Measurements from ENCODE around the gene ZFP36L1.

The ZFP36L1 gene

GRCh38 chr14:68792979-68793733 is at the start of gene ZFP36L1:
ZFP36L1 (minus strand) TSS chr14:68793067; CDS start chr14:68792938, 129 bp downstream.
- peak; percentile 97 for DNase-seq

GRCh38 chr14:68842298-68842697 is 49.4 kb upstream of the ZFP36L1 start:
- no peak for DNase-seq

GRCh38 chr14:68841016-68841809 is 48.3 kb upstream of the ZFP36L1 start:
- DNase-seq = peak; percentile 54

- DNase-seq = no peak
Measured at GRCh38 chr14:68840454-68840853, 47.6 kb upstream of the ZFP36L1 start.

GRCh38 chr14:68836082-68836481 is 43.2 kb upstream of the ZFP36L1 start:
- no peak for DNase-seq

GRCh38 chr14:68834816-68835215 is 41.9 kb upstream of the ZFP36L1 start:
- DNase-seq = no peak

- DNase-seq = no peak
Measured at GRCh38 chr14:68828698-68829097, 35.8 kb upstream of the ZFP36L1 start.

GRCh38 chr14:68825729-68826128 is 32.9 kb upstream of the ZFP36L1 start:
- DNase-seq = no peak

- peak; percentile 74 for DNase-seq
Measured at GRCh38 chr14:68824517-68825347, 31.9 kb upstream of the ZFP36L1 start.

- DNase-seq = no peak
Measured at GRCh38 chr14:68824207-68824516, 31.3 kb upstream of the ZFP36L1 start.

- DNase-seq = no peak
Measured at GRCh38 chr14:68823434-68824206, 30.8 kb upstream of the ZFP36L1 start.

- DNase-seq = no peak
Measured at GRCh38 chr14:68822926-68823325, 30.1 kb upstream of the ZFP36L1 start.

- no peak for DNase-seq
Measured at GRCh38 chr14:68822132-68822651, 29.3 kb upstream of the ZFP36L1 start.

GRCh38 chr14:68820999-68821683 is 28.3 kb upstream of the ZFP36L1 start:
- no peak for DNase-seq

- no peak for DNase-seq
Measured at GRCh38 chr14:68820536-68820935, 27.7 kb upstream of the ZFP36L1 start.

- DNase-seq = no peak
Measured at GRCh38 chr14:68820119-68820518, 27.3 kb upstream of the ZFP36L1 start.

GRCh38 chr14:68819260-68819691 is 26.4 kb upstream of the ZFP36L1 start:
- peak; percentile 22 for DNase-seq

GRCh38 chr14:68817506-68818212 is 24.8 kb upstream of the ZFP36L1 start:
- no peak for DNase-seq

GRCh38 chr14:68816943-68817430 is 24.1 kb upstream of the ZFP36L1 start:
- DNase-seq = no peak

- peak; percentile 86 for DNase-seq
Measured at GRCh38 chr14:68816183-68816942, 23.5 kb upstream of the ZFP36L1 start.
